Nephron (organoid): Measurements from ENCODE around the gene SLFN14.

ENCODE experiments used
- H3K27ac Mint-ChIP-seq, 3 experiments: 2 replicates each; pipeline ENCODE4 v1.8.0; 2020; ENCODE audit warnings: mixed read lengths in 3 of 3, mild to moderate bottlenecking in 2 of 3, moderate library complexity in 1 of 3
- H3K27me3 Mint-ChIP-seq: 2 replicates; pipeline ENCODE4 v1.8.0; 2021; ENCODE audit warnings: low read depth, mild to moderate bottlenecking, moderate library complexity, mixed read lengths
- H3K36me3 Mint-ChIP-seq: 2 replicates; pipeline ENCODE4 v1.8.0; 2020; ENCODE audit warnings: low read depth, mixed read lengths
- H3K4me1 Mint-ChIP-seq: 2 replicates; pipeline ENCODE4 v1.8.0; 2020; ENCODE audit warnings: mixed read lengths
- H3K4me3 Mint-ChIP-seq, 3 experiments: 2 replicates each; pipeline ENCODE4 v1.8.0; 2020; ENCODE audit warnings: mild to moderate bottlenecking in 3 of 3, mixed read lengths in 3 of 3, moderate library complexity in 2 of 3
- H3K9me3 Mint-ChIP-seq: 2 replicates; pipeline ENCODE4 v1.8.0; 2020; ENCODE audit warnings: mixed read lengths
- CTCF ChIP-seq, 3 experiments: fragments of 200-600 bp; sonication (generic); IDR thresholded peaks; one replicate each; pipeline ENCODE4 v1.5.0; 2021; ENCODE audit warnings: antibody characterized with exemption in 3 of 3; ENCODE audit not compliant: unreplicated experiment in 3 of 3

SLFN14 gene

GRCh38 chr17:35596530-35597233 lies 36.1 kb upstream of the SLFN14 start:
- Mint-ChIP-seq H3K27ac (no peak overlapping the region), H3K4me3 (no peak overlapping the region), H3K4me1 (no peaks in the 10 kb centered on the region), H3K27me3 (no peaks in the 10 kb centered on the region), H3K9me3 (no peaks in the 10 kb centered on the region), H3K36me3 (peaks cover 51% of the 10 kb centered on the region)
- no peak for TF ChIP-seq CTCF (IDR thresholded peaks at IDR 0.05; ENCODE audit: unreplicated experiment in 3 of 3)

DNA sequence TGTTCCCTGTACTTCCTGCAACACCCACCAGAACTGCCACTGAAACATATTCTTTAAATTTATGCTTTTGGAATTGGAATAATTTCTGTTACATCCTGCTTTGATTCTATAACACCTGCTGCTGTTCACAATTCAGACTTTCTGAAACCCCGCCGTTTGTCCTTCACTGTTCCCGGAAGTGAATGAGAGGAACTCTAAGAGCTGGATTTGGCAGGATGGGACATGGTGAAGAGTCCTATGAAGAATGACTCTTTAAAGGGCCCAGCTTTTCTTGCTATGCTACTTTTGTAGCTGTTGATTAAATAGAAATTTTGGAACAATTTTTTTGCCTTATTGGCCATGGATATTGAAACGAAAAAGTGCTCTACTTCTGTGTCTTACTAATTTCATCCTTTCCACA lies 35.5 kb upstream of the SLFN14 start:
- Mint-ChIP-seq H3K27ac (no peak overlapping the region), H3K36me3 (peaks cover 51% of the 10 kb centered on the region), H3K4me1 (no peaks in the 10 kb centered on the region), H3K9me3 (no peaks in the 10 kb centered on the region), H3K27me3 (no peaks in the 10 kb centered on the region), H3K4me3 (no peak overlapping the region)
- TF ChIP-seq CTCF (IDR thresholded peaks at IDR 0.05; ENCODE audit: unreplicated experiment in 3 of 3) = no peak

DNA sequence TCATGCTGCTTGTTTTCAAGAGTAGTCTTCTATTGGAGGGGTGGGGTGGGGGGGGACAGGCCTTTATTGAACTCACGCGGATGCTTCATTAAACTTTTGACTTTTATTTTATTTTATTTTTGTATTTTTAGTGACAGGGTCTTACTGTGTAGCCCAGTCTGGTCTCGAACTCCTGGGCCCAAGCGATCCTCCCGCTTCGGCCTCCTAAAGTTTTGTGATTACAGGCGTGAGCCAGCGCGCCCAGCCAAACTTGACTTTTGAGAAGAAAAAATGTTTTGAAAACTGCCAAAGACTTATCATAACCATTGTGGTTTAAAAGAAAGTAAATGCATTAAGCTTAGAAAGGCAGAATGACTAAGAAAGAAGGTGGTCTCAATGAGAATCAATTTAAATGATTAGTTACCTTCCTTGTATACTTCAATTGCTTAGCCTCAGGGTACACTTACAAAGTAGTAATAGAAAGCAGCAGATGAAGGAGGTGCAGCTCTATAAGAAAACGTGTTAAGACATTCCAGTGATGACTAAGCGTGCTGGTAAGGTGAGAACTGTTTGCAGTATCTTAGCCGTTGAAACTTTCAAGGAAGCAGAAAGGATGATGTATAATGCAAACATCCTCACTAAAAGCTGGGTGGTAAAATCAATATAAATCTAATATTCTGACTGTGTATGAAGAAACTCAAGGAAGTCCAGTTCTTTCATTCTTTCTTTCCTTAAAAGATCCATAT lies 27.7 kb upstream of the SLFN14 start:
- H3K36me3 Mint-ChIP-seq = no peaks in the 10 kb centered on the region
- peak overlapping the region; percentile 92 to 96 (median 95) for H3K4me3 Mint-ChIP-seq
- no peak for TF ChIP-seq CTCF (IDR thresholded peaks at IDR 0.05; ENCODE audit: unreplicated experiment in 3 of 3)
- no peaks in the 10 kb centered on the region for H3K9me3 Mint-ChIP-seq
- H3K27me3 Mint-ChIP-seq = peaks cover 4% of the 10 kb centered on the region
- H3K27ac Mint-ChIP-seq = peak overlapping the region; percentile 42 to 97 (median 87)
- peaks cover 35% of the 10 kb centered on the region for H3K4me1 Mint-ChIP-seq

DNA sequence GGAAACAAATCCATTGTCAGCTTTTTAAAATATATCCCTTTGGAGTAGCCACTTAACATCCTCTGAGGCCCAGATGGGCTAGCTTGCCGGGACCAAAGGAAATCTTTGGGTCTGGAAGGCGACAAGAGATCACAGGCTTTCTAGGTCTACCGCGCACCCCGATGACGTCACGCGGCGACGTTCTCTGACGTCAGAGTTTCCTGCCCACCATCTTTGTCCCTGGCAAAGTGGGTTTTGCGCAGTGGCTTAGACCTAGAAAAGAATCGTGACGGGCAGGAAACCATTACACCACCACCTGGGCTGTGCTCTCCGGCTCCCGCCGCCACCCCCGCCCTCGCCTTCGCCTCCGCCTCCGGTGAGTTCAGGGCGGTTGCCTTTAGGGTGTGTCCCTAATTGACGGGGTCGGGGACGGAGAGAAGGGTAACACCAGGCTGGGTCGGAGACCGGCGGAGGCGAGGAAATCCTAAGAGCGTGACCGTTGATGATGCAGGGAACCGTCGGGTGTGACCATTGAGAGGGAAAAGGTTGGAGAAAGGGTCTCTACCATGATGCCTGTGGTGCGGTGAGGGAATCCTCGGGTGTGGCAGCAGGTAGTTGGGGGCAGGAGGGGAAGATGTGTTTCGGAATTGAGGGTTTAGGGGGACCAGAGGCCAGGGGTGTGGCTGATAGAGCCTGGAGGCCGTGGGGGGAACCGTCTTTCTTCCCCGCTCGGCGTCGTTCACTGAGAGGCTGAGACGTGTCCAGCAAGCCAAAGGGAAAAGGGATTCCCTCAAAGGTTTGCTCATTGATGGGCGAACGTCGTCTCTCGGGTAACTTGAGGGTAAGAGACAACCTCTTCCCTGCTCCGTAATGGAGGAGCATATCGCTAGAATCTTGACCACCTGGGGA lies 26.7 kb upstream of the SLFN14 start, which contains the start of gene AP2B1:
Gene AP2B1, plus strand, starts transcription at position 249 of the 888 bp plus-strand sequence. CDS start 6,709 bp downstream, outside the sequence.
- Mint-ChIP-seq H3K27me3 (peaks cover 4% of the 10 kb centered on the region), H3K4me1 (peaks cover 35% of the 10 kb centered on the region), H3K9me3 (no peaks in the 10 kb centered on the region), H3K36me3 (no peaks in the 10 kb centered on the region), H3K4me3 (peak within 1 kb of the TSS; percentile 92 to 96 (median 95)), H3K27ac (peak within 1 kb of the TSS; percentile 87 to 97 (median 96))
- TF ChIP-seq CTCF (IDR thresholded peaks at IDR 0.05; ENCODE audit: unreplicated experiment in 3 of 3) = no peak

DNA sequence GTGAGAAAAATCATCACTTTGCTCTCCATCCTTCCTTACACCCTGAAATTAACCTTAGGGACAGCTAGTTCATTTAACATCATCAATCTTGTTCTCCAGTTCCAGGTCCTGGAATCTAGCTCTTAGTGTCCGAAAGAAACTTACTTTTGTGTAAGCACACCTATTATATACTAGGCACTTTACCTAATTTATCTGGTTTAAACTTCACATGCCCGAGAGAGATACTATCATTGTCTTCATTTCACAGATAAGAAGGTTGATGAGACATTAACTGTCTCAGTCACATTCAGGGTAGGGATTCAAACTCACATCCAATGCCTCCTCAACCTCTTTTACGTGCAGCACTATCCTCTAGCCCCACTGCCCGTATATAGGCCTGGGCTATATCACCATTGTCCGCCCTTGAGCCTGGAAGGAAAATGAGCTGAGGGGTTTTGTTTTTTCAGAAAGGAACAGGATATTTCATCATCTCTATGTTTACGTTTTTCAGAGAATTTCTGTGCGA lies 26.0 kb upstream of the SLFN14 start:
- H3K9me3 Mint-ChIP-seq = no peaks in the 10 kb centered on the region
- no peaks in the 10 kb centered on the region for H3K36me3 Mint-ChIP-seq
- peaks cover 4% of the 10 kb centered on the region for H3K27me3 Mint-ChIP-seq
- peak overlapping the region; percentile 87 to 97 (median 96) for H3K27ac Mint-ChIP-seq
- TF ChIP-seq CTCF (IDR thresholded peaks at IDR 0.05; ENCODE audit: unreplicated experiment in 3 of 3) = no peak
- H3K4me3 Mint-ChIP-seq = peak overlapping the region; percentile 92 to 96 (median 95)
- peaks cover 35% of the 10 kb centered on the region for H3K4me1 Mint-ChIP-seq
